ENCODE data around the gene LMNA. TPM values are rescaled to one million over a fixed set of nuclear protein-coding genes. Genes with fewer than 3 reads are reported as not detected.
A peak's percentile ranks its signal among the peaks of the same experiment; 100 is the strongest.
"Not testable (repeated sequence)": the region's sequence is repeated elsewhere in the genome, so short reads cannot be mapped to it uniquely, and the experiment has no call there.

The LMNA gene
- total RNA-seq, 1 experiment from 2014 or later: 1,568 TPM

- no peak overlapping the region for H3K4me3 ChIP-seq
- no peaks in the 10 kb centered on the region for H3K27me3 ChIP-seq
- no peak for DNase-seq
- H3K36me3 ChIP-seq: peaks cover 27% of the 10 kb centered on the region
- peaks cover 2% of the 10 kb centered on the region; the same call in 1 of the 2 replicates for H3K9me3 ChIP-seq
Measured at GRCh38 chr1:156112276-156113137, 2.0 kb upstream of the LMNA start.

GRCh38 chr1:156113282-156113950 is 1.1 kb upstream of the LMNA start:
- H3K4me3 ChIP-seq: peak overlapping the region; percentile 96
- peaks cover 36% of the 10 kb centered on the region for H3K36me3 ChIP-seq
- peaks cover 2% of the 10 kb centered on the region; the same call in 1 of the 2 replicates for H3K9me3 ChIP-seq
- H3K27me3 ChIP-seq: no peaks in the 10 kb centered on the region
- DNase-seq: peak; percentile 40

- DNase-seq: peak; percentile 57
- H3K27me3 ChIP-seq: no peaks in the 10 kb centered on the region
- H3K4me3 ChIP-seq: peak overlapping the region; percentile 96
- H3K9me3 ChIP-seq: peaks cover 2% of the 10 kb centered on the region; the same call in 1 of the 2 replicates
- H3K36me3 ChIP-seq: peaks cover 49% of the 10 kb centered on the region
Measured at GRCh38 chr1:156114919-156115513, 505 bp downstream of the LMNA start.

GRCh38 chr1:156115514-156116374 is 1.2 kb downstream of the LMNA start:
- peaks cover 56% of the 10 kb centered on the region for H3K36me3 ChIP-seq
- DNase-seq: peak; percentile 91

GRCh38 chr1:156116731-156117130 is 2.2 kb downstream of the LMNA start:
- H3K9me3 ChIP-seq, DNase-seq, H3K27me3 ChIP-seq: not testable (repeated sequence)
- peak overlapping the region; percentile 96 for H3K4me3 ChIP-seq
- H3K36me3 ChIP-seq: peaks cover 64% of the 10 kb centered on the region

More at GRCh38 chr1:156115514-156116374, 1.2 kb downstream of the LMNA start:
- Histone ChIP-seq H3K9me3 (peaks cover 2% of the 10 kb centered on the region; the same call in 1 of the 2 replicates), H3K27me3 (no peaks in the 10 kb centered on the region), H3K4me3 (peak overlapping the region; percentile 96)

GRCh38 chr1:156117414-156118176 is 3.1 kb downstream of the LMNA start:
- peak; percentile 52 for DNase-seq
- Histone ChIP-seq H3K9me3 (peaks cover 2% of the 10 kb centered on the region; the same call in 1 of the 2 replicates), H3K27me3 (no peaks in the 10 kb centered on the region), H3K36me3 (peaks cover 65% of the 10 kb centered on the region), H3K4me3 (peak overlapping the region; percentile 96)

GRCh38 chr1:156118177-156118868 is 3.8 kb downstream of the LMNA start:
- Histone ChIP-seq H3K9me3 (peaks cover 2% of the 10 kb centered on the region; the same call in 1 of the 2 replicates), H3K27me3 (no peaks in the 10 kb centered on the region), H3K4me3 (peak overlapping the region; percentile 96), H3K36me3 (peaks cover 68% of the 10 kb centered on the region)
- peak; percentile 51 for DNase-seq

GRCh38 chr1:156119503-156120209 is 5.1 kb downstream of the LMNA start:
- Histone ChIP-seq H3K9me3 (peaks cover 2% of the 10 kb centered on the region; the same call in 1 of the 2 replicates), H3K27me3 (no peaks in the 10 kb centered on the region), H3K36me3 (peaks cover 78% of the 10 kb centered on the region), H3K4me3 (peak overlapping the region; percentile 96)
- DNase-seq: peak; percentile 88

GRCh38 chr1:156120318-156120717 is 5.8 kb downstream of the LMNA start:
- H3K4me3 ChIP-seq: peak overlapping the region; percentile 96; the same call in 1 of the 2 replicates
- H3K27me3 ChIP-seq: no peaks in the 10 kb centered on the region
- no peak for DNase-seq
- H3K9me3 ChIP-seq: peaks cover 2% of the 10 kb centered on the region; the same call in 1 of the 2 replicates
- peaks cover 76% of the 10 kb centered on the region for H3K36me3 ChIP-seq

GRCh38 chr1:156121005-156121404 is 6.5 kb downstream of the LMNA start:
- not testable (repeated sequence) for H3K4me3 ChIP-seq, H3K9me3 ChIP-seq, DNase-seq, H3K27me3 ChIP-seq
- H3K36me3 ChIP-seq: peaks cover 73% of the 10 kb centered on the region

- no peak for DNase-seq
- Histone ChIP-seq H3K4me3 (peak overlapping the region; percentile 25), H3K27me3 (no peaks in the 10 kb centered on the region), H3K36me3 (peaks cover 70% of the 10 kb centered on the region), H3K9me3 (no peaks in the 10 kb centered on the region)
Measured at GRCh38 chr1:156121457-156121856, 6.9 kb downstream of the LMNA start.

- Histone ChIP-seq H3K9me3 (no peaks in the 10 kb centered on the region), H3K36me3 (peaks cover 70% of the 10 kb centered on the region), H3K4me3 (peak overlapping the region; percentile 25), H3K27me3 (no peaks in the 10 kb centered on the region)
- DNase-seq: no peak
Measured at GRCh38 chr1:156122086-156122485, 7.6 kb downstream of the LMNA start.

- Histone ChIP-seq H3K9me3 (no peaks in the 10 kb centered on the region), H3K27me3 (no peaks in the 10 kb centered on the region), H3K4me3 (peak overlapping the region; percentile 25), H3K36me3 (peaks cover 66% of the 10 kb centered on the region)
- DNase-seq: peak; percentile 99
Measured at GRCh38 chr1:156122519-156123355, 8.2 kb downstream of the LMNA start.

All from MG63 (cell line).